Endothelial cell of umbilical vein (primary cell): ENCODE results near the gene PLD6. TPM values are rescaled to one million over a fixed set of nuclear protein-coding genes. Genes with fewer than 3 reads are reported as not detected.

Experiments
- BruUV-seq: library from RNA; stranded (reverse); fragments of 400-500 nt; replicated peaks from 2 replicates; lab custom pipeline; 2021; lab: Mats Ljungman, UMichigan
- CTCF ChIA-PET: fragments of 300-600, 350-600 bp; sonication (Branson Sonifier 250); formaldehyde crosslinking; loops from one replicate; lab custom pipeline; 2021; ENCODE audit warnings: antibody characterized with exemption, inconsistent platforms; lab: Charles Lee
- POLR2A ChIA-PET: fragments of 300-600, 350-600 bp; sonication (Branson Sonifier 250); formaldehyde crosslinking; loops from one replicate; lab custom pipeline; 2021; ENCODE audit warnings: antibody characterized with exemption, inconsistent platforms; lab: Charles Lee
- DNase-seq: peaks from one replicate; pipeline ENCODE4 v3.0.0-alpha.2; 2011; ENCODE audit warnings: low read depth, low spot score
- FAIRE-seq: peaks from 2 replicates; lab custom pipeline; 2011; peaks lifted over from hg19 to GRCh38; lab: Jason Lieb, UNC
- H2AFZ ChIP-seq: 2 replicates; pipeline ENCODE4 v1.6.0; 2012; ENCODE audit warnings: low read depth, low read length, control low read depth, inconsistent platforms
- H3K27ac ChIP-seq: 2 replicates; pipeline ENCODE4 v1.5.1; 2011; ENCODE audit warnings: low read depth, mild to moderate bottlenecking, control low read depth, low read length, moderate library complexity; ENCODE audit not compliant: insufficient read depth
- H3K27me3 ChIP-seq, 2 experiments: 2 replicates each; pipeline versions ENCODE4 v1.6.0 to v1.6.1; 2011; ENCODE audit warnings: low read length in 2 of 2, mixed read lengths in 1 of 2; ENCODE audit not compliant: control insufficient read depth in 2 of 2, insufficient read depth in 2 of 2
- H3K36me3 ChIP-seq, 2 experiments: 2 replicates in 1 of 2; 3 replicates in 1 of 2; pipeline ENCODE4 v1.5.1; 2011; ENCODE audit warnings: low read length in 2 of 2, mild to moderate bottlenecking in 1 of 2, moderate library complexity in 1 of 2; ENCODE audit not compliant: control insufficient read depth in 2 of 2, insufficient read depth in 2 of 2; ENCODE audit errors: extremely low read depth in 1 of 2
- H3K4me1 ChIP-seq: 3 replicates; pipeline ENCODE4 v1.5.1; 2011; ENCODE audit warnings: mild to moderate bottlenecking, low read length; ENCODE audit not compliant: control insufficient read depth, insufficient read depth; ENCODE audit errors: extremely low read depth
- H3K4me2 ChIP-seq: 2 replicates; pipeline ENCODE4 v1.6.1; 2011; ENCODE audit warnings: low read length, control low read depth, mixed read lengths; ENCODE audit not compliant: insufficient read depth
- H3K4me3 ChIP-seq, 3 experiments: fragments of 200-600 bp in 1 of 3; sonication (generic), shearing (Covaris generic) in 1 of 3; replicated peaks in 1 of 3; 2 replicates each; pipeline ENCODE4 v1.5.1; 2011 to 2016; ENCODE audit warnings: control low read depth in 3 of 3, low read length in 3 of 3, mild to moderate bottlenecking in 2 of 3, inconsistent platforms in 1 of 3, low read depth in 1 of 3, moderate library complexity in 1 of 3; ENCODE audit not compliant: insufficient read depth in 1 of 3
- H3K79me2 ChIP-seq: 2 replicates; pipeline ENCODE4 v1.6.0; 2012; ENCODE audit warnings: low read length, inconsistent platforms; ENCODE audit not compliant: control insufficient read depth, insufficient read depth
- H3K9ac ChIP-seq: replicated peaks from 2 replicates; pipeline ENCODE3; 2011; ENCODE audit warnings: low read length, control low read depth; ENCODE audit not compliant: insufficient read depth; ENCODE audit errors: extremely low read depth
- H3K9me1 ChIP-seq: replicated peaks from 3 replicates; pipeline ENCODE4 v1.6.0; 2011; ENCODE audit warnings: mild to moderate bottlenecking, low read length; ENCODE audit not compliant: control insufficient read depth, insufficient read depth; ENCODE audit errors: extremely low read depth
- H3K9me3 ChIP-seq: replicated peaks from 2 replicates; pipeline ENCODE4 v1.5.1; 2012; ENCODE audit warnings: low read length, inconsistent platforms; ENCODE audit not compliant: control insufficient read depth, insufficient read depth
- H4K20me1 ChIP-seq: replicated peaks from 2 replicates; pipeline ENCODE3; 2011; ENCODE audit warnings: mild to moderate bottlenecking, low read length; ENCODE audit not compliant: control insufficient read depth, insufficient read depth; ENCODE audit errors: extremely low read depth
- EZH2 ChIP-seq: IDR thresholded peaks from 2 replicates; pipeline ENCODE4 v1.6.1; 2012; ENCODE audit warnings: borderline replicate concordance, low read depth, mild to moderate bottlenecking, moderate library complexity, low read length, inconsistent platforms; ENCODE audit not compliant: severe bottlenecking
- FOS ChIP-seq: IDR thresholded peaks from 2 replicates; pipeline ENCODE4 v1.6.1; 2011; ENCODE audit warnings: mild to moderate bottlenecking, low read length, moderate library complexity, borderline replicate concordance; ENCODE audit not compliant: insufficient read depth
- GATA2 ChIP-seq: IDR thresholded peaks from 2 replicates; pipeline ENCODE4 v1.7.0; 2011; ENCODE audit warnings: low read depth, mild to moderate bottlenecking, moderate library complexity, mixed read lengths, low read length; ENCODE audit not compliant: insufficient read length, insufficient read depth
- JUN ChIP-seq: IDR thresholded peaks from 2 replicates; pipeline ENCODE4 v1.6.1; 2011; ENCODE audit warnings: borderline replicate concordance, low read depth; ENCODE audit not compliant: insufficient read length, insufficient read depth
- MAX ChIP-seq: IDR thresholded peaks from 2 replicates; pipeline ENCODE4 v1.6.1; 2011; ENCODE audit not compliant: insufficient read depth, insufficient read length
- MYC ChIP-seq: IDR thresholded peaks from one replicate; pipeline ENCODE4 v1.6.1; 2011; ENCODE audit warnings: mild to moderate bottlenecking, low read depth, low read length
- POLR2A ChIP-seq: IDR thresholded peaks from 2 replicates; pipeline ENCODE4 v1.6.1; 2012; ENCODE audit warnings: low read depth, mild to moderate bottlenecking, control low read depth, low read length
- POLR2AphosphoS5 ChIP-seq: IDR thresholded peaks from 2 replicates; pipeline ENCODE4 v1.6.1; 2012; ENCODE audit warnings: low read depth, mild to moderate bottlenecking, control low read depth, low read length, moderate library complexity; ENCODE audit not compliant: insufficient read depth
- dilution Hi-C: fragments of 300-500 bp; cut with MboI; formaldehyde crosslinking; loops from one replicate; pipeline ENCODE4 v1.15.0; 2019; ENCODE audit warnings: low sequenced_read_pairs; ENCODE audit not compliant: extremely low pct_ligation_motif_present
- intact Hi-C: fragments of 100-400 bp; cut with micrococcal nuclease; formaldehyde crosslinking; loops from one replicate; pipeline ENCODE4 v1.10.0; 2022
- polyA plus RNA-seq, 4 experiments: library from polyadenylated mRNA; depleted of rRNA in 3 of 4; stranded (reverse) in 3 of 4; unstranded in 1 of 4; fragments of >200 nt; gene quantifications; 2 replicates each; pipeline versions ENCODE4 v1.2.1 to v1.2.3, GENCODE V29; 2011 to 2012; ENCODE audit warnings: missing spikeins in 1 of 4
- total RNA-seq: library from RNA; stranded (reverse); gene quantifications from 2 replicates; pipeline ENCODE4 v1.2.3, GENCODE V29; 2021
- TF ChIP-seq, protein P1 (sequence below), 2 donors: IDR thresholded peaks; 1 replicate in 1 of 2; 2 replicates in 1 of 2; pipeline ENCODE4 v1.5.1; 2011; ENCODE audit warnings: low read length in 2 of 2, mild to moderate bottlenecking in 2 of 2, moderate library complexity in 2 of 2, control low read depth in 1 of 2, inconsistent platforms in 1 of 2, low read depth in 1 of 2; ENCODE audit not compliant: insufficient read depth in 1 of 2; ENCODE audit errors: extremely low read depth in 1 of 2

Gene PLD6
- total and polyA plus RNA-seq, 2 donors (not counting 3 experiments of a cell fraction or from before 2014, with no cell fraction given): 2.9 to 4.4 TPM

DNA sequence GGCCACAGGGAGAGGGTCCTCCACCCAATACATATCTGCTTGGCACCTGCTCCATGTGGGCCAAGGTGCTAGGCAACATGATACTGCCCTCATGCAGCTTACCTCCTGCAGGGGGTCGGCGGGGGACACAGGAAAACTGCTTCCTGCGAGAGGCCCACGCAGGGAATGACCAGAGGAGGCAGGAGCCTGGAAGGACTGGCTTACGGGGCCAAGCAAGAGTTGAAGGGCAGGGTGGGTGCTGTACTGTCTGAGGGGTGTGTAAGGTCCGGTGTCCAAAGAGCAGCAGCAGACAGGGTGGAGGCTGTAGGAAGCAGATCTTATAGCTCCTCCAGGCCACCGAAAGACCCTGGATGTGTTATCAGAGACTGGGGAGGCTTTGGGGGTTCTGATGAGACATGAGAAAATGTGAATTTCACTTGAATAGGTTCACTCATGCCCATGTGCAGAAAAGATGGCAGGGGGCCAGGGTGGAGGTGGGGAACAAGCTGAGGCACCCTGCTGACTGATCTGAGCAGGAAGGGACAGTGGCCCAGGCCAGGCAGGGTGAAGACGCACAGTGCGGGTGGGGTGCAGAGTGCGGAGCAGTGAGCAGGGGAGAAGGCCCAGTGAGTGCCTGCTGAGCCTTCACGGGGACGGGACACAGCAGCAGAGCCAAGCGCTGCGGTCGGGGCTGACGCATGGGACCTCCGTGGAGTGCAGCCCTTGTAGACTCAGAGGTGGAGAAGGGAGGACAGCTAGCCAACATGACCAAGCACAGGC is 22.6 kb upstream of the PLD6 start:
- H3K9ac ChIP-seq: no peak overlapping the region
- no peaks in the 10 kb centered on the region for H4K20me1 ChIP-seq
- TF ChIP-seq MYC (no peak), GATA2 (no peak), FOS (no peak), EZH2 (no peak), MAX (no peak), JUN (no peak), POLR2AphosphoS5 (no peak), POLR2A (no peak)
- TF ChIP-seq, protein P1, sequence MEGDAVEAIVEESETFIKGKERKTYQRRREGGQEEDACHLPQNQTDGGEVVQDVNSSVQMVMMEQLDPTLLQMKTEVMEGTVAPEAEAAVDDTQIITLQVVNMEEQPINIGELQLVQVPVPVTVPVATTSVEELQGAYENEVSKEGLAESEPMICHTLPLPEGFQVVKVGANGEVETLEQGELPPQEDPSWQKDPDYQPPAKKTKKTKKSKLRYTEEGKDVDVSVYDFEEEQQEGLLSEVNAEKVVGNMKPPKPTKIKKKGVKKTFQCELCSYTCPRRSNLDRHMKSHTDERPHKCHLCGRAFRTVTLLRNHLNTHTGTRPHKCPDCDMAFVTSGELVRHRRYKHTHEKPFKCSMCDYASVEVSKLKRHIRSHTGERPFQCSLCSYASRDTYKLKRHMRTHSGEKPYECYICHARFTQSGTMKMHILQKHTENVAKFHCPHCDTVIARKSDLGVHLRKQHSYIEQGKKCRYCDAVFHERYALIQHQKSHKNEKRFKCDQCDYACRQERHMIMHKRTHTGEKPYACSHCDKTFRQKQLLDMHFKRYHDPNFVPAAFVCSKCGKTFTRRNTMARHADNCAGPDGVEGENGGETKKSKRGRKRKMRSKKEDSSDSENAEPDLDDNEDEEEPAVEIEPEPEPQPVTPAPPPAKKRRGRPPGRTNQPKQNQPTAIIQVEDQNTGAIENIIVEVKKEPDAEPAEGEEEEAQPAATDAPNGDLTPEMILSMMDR (IDR thresholded peaks at IDR 0.05; ENCODE audit: extremely low read depth in 1 of 2, insufficient read depth in 1 of 2, low read depth in 1 of 2, low read length in 2 of 2): no peak
- H3K4me2 ChIP-seq: no peak overlapping the region
- H3K9me3 ChIP-seq: no peaks in the 10 kb centered on the region
- ChIA-PET CTCF (interaction anchor here (1.1 to 2.1 kb wide), 2 partner anchors 15 to 87 kb away, joined by 3 to 9 read pairs; no protein-coding TSS in a partner anchor), POLR2A (no interaction called here)
- BruUV-seq: no TSS peak
- no peaks in the 10 kb centered on the region for H3K79me2 ChIP-seq
- intact Hi-C loops: no loop called here
- H2AFZ ChIP-seq: no peak overlapping the region
- DNase-seq (no peak), FAIRE-seq (no peak)
- H3K27ac ChIP-seq: no peak overlapping the region
- no peaks in the 10 kb centered on the region for H3K27me3 ChIP-seq
- no peaks in the 10 kb centered on the region for H3K4me1 ChIP-seq
- peaks cover 9 to 66% of the 10 kb centered on the region in 2 experiments for H3K36me3 ChIP-seq
- H3K4me3 ChIP-seq: no peak overlapping the region
- no peaks in the 10 kb centered on the region for H3K9me1 ChIP-seq
- dilution Hi-C loops: no loop called here
